ENCODE data around the gene UBE2H. TPM values are rescaled to one million over a fixed set of nuclear protein-coding genes. Genes with fewer than 3 reads are reported as not detected.

Gene UBE2H
- total RNA-seq, 1 experiment from 2014 or later: 58.0 TPM

GRCh38 chr7:129875745-129876411 is 76.9 kb downstream of the UBE2H start:
- no peak for DNase-seq (ENCODE audit: low read depth, low spot score)
- no TSS peak for BruUV-seq (replicated peaks)
- Histone ChIP-seq H3K4me1 (ENCODE audit: control insufficient read depth, insufficient read depth, low read length) (peaks cover 3% of the 10 kb centered on the region; the same call in 1 of the 2 replicates), H3K27me3 (ENCODE audit: control insufficient read depth, insufficient read depth, low read length) (no peaks in the 10 kb centered on the region), H3K4me3 (ENCODE audit: low read depth in 2 of 2, low read length in 2 of 2) (no peak overlapping the region), H3K9me3 (ENCODE audit: control insufficient read depth, insufficient read depth, low read depth, low read length) (no peaks in the 10 kb centered on the region), H3K27ac (ENCODE audit: low read length) (no peak overlapping the region), H3K36me3 (ENCODE audit: control insufficient read depth, insufficient read depth, low read length) (no peaks in the 10 kb centered on the region; the same call in 1 of the 2 replicates)
- in situ Hi-C loops (cut with HindIII; ENCODE audit: low pct_unique_long_range_greater_than_20kb, low sequenced_read_pairs): no loop called here
- intact Hi-C loops (cut with micrococcal nuclease; ENCODE audit: unreplicated experiment): no loop called here
- POLR2A ChIA-PET: no interaction called here
- CTCF ChIA-PET: no interaction called here
- TF ChIP-seq SIN3A (IDR thresholded peaks at IDR 0.05; ENCODE audit: borderline replicate concordance, insufficient read depth, low read depth, low read length): no peak
- TF ChIP-seq POLR2AphosphoS5 (IDR thresholded peaks at IDR 0.05; ENCODE audit: low read depth, low read length): no peak
- TF ChIP-seq REST (IDR thresholded peaks at IDR 0.05; ENCODE audit: insufficient read depth in 1 of 2, low read depth in 2 of 2, low read length in 1 of 2): no peak
- TF ChIP-seq CTCF (IDR thresholded peaks at IDR 0.05): no peak
- no peak for TF ChIP-seq TCF7L2 (IDR thresholded peaks at IDR 0.05; ENCODE audit: low read depth, low read length)
- ATAC-seq: no peak

GRCh38 chr7:129875160-129875559 is 77.6 kb downstream of the UBE2H start:
- DNase-seq (ENCODE audit: low read depth, low spot score) (no peak), ATAC-seq (no peak)
- Histone ChIP-seq H3K4me1 (ENCODE audit: control insufficient read depth, insufficient read depth, low read length) (peaks cover 3% of the 10 kb centered on the region; the same call in 1 of the 2 replicates), H3K27ac (ENCODE audit: low read length) (no peak overlapping the region), H3K36me3 (ENCODE audit: control insufficient read depth, insufficient read depth, low read length) (no peaks in the 10 kb centered on the region; the same call in 1 of the 2 replicates), H3K27me3 (ENCODE audit: control insufficient read depth, insufficient read depth, low read length) (no peaks in the 10 kb centered on the region), H3K9me3 (ENCODE audit: control insufficient read depth, insufficient read depth, low read depth, low read length) (no peaks in the 10 kb centered on the region), H3K4me3 (ENCODE audit: low read depth in 2 of 2, low read length in 2 of 2) (no peak overlapping the region)
- POLR2A ChIA-PET: interaction anchor here (0.6 kb wide), 1 partner anchor 127 kb away, joined by 10 read pairs; no protein-coding TSS in a partner anchor
- in situ Hi-C loops (cut with HindIII; ENCODE audit: low pct_unique_long_range_greater_than_20kb, low sequenced_read_pairs): no loop called here
- no TSS peak for BruUV-seq (replicated peaks)
- CTCF ChIA-PET: no interaction called here
- intact Hi-C loops (cut with micrococcal nuclease; ENCODE audit: unreplicated experiment): no loop called here
- no peak for TF ChIP-seq POLR2AphosphoS5 (IDR thresholded peaks at IDR 0.05; ENCODE audit: low read depth, low read length)
- TF ChIP-seq TCF7L2 (IDR thresholded peaks at IDR 0.05; ENCODE audit: low read depth, low read length): no peak
- no peak for TF ChIP-seq SIN3A (IDR thresholded peaks at IDR 0.05; ENCODE audit: borderline replicate concordance, insufficient read depth, low read depth, low read length)
- TF ChIP-seq CTCF (IDR thresholded peaks at IDR 0.05): no peak
- TF ChIP-seq REST (IDR thresholded peaks at IDR 0.05; ENCODE audit: insufficient read depth in 1 of 2, low read depth in 2 of 2, low read length in 1 of 2): no peak

Measured in Panc1 (cell line).